RCC 7860 (cell line): ENCODE measurements around the gene HNRNPU.

Experiments used
- DNase-seq: peaks from one replicate; pipeline ENCODE4 v3.0.0-alpha.2; 2015; ENCODE audit warnings: low spot score
- FAIRE-seq: peaks from 2 replicates; lab custom pipeline; 2012; peaks lifted over from hg19 to GRCh38; lab: Jason Lieb, UNC

Gene HNRNPU

DNA sequence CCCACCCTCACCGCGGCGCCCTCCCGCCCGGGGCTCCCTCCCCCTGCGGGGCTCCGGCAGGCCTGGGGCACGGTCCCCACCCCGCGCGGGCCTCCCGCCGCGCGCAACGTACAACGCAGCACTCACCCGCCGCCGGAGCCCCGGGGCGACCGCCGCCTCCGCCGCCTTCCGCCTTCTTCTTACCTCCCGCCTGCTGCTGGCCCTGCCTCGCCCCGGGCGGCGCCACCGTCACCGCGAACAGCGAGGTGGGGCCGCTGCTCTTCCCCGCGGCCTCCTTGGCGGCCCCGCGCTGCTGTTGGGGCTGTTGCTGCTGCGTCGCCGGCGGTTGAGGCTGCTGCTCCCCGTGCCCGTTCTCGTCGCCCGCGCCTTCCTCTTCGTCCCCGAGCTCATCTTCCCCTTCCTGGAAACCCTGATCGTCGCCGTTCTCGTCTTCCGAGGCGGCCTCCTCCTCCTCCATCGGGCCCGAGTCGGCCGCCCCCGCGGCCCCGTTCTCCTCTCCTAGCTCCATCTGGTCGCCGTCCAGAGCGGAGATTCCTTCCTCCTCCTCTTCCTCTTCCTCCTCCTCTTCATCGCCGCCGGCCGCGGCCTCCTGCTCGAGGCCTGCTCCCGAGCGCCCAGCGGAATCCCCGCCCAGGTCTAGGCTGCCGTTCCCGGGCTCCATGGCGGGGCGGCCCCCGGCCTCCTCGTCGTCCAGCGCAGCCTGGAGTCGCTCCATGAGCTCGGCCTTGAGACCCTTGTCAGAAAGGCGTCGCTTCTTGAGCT lies 671 bp downstream of the HNRNPU start:
- DNase-seq = no peak
- no peak for FAIRE-seq

DNA sequence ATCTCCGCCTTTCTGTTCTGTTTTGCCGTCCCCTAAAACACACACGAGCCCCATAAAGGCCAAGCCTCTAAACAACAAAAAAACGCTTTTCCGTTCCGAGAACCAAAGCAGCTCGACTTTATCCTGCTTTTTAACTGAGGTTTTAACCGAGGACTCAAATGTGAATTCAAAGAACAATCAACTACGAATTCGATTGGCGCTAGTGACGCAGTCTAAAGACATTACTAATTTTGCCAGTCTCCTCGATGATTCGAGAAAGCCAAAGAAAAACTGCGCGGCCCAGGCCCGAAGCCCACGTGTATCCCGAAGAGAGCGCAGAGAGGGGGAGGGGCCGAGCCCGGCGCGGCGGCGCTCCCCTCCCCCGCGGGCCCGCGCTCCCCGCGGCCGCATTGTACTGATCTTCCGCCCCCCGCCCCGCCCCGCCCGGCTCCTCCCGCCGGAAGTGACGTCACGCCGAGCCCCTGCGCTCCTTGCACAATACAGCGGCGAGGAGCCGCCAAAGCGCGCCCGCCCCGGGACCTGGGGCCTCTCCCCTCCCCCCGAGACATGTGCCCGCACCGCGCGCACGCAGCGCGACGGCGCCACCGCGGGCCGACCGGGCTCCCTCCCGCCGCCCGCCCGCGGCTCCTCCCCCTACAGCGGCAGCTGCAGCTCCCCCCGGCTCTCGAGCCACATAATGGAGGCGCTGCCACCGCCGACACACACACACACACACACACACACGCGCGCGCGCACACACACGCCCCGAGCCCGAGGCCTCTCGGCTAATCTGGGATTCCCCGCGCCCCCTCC lies 1.4 kb downstream of the HNRNPU start:
- peak; percentile 91 for DNase-seq
- FAIRE-seq = no peak

DNA sequence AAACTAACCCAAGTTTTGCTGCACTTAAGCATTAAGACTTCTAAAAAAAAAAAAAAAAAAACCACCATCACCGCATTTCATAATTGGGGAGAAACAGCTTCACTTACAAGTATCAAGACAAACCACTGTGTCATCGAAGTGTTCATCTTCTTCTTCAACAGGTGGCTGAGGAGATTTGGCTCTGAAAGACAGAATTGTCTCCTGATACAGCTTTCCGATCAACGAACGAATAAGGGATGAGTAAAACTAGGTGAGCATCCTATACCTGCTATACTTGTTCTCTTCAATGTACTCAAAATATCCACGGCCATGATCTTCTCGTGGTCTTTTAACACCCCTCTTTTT lies 2.0 kb downstream of the HNRNPU start:
- no peak for DNase-seq
- FAIRE-seq = no peak

- DNase-seq = no peak
- FAIRE-seq = no peak
Observed at GRCh38 chr1:244861683-244862082, 2.7 kb downstream of the HNRNPU start.

DNA sequence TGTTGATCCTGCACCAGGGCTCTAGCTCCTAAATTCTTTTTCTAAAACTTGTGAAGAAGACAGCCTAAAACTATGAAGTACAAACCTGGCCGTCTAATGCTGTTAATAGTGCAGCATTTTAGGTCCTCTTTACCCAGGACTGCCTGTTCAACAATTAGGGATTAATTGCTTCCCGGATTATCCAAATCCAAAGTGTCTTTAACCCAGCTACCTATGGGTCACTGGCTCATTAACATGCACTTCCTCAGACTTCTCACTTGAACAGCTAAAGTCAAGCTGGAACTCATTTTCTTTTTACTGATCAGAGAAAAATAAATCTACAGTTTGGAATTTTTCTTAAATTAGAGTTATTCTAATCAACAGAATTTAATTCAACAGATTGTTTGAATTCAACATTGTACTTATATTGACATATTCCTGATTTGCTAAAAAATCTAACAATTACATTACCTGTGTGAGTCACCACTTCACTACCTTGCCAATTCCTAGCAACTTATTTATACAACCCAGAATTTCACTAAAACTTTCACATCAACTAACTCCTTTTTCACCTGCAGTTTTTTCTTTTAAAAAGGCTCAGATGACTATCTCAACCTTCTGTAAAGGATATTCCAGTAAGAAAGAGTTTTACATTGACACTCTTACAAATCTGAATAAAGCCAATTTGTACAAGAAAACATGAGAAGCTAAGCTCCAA lies 3.3 kb downstream of the HNRNPU start:
- DNase-seq (no peak), FAIRE-seq (no peak)

DNA sequence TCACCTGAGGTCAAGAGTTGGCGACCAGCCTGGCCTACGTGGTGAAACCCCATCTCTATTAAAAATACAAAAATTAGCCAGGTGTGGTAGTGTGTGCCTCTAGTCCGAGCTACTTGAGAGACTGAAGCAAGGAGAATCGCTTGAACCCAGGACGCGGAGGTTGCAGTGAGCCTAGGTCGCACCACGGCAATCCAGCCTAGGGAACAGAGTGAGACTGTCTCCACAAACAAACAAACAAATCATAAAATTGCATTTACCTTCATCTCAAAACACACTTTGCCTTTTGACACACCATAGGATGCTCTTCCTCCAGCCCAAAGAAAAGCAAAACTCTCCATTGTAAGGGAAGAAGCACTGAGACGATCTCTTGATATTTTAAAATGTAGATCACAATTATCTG lies 4.3 kb downstream of the HNRNPU start:
- FAIRE-seq = no peak

DNA sequence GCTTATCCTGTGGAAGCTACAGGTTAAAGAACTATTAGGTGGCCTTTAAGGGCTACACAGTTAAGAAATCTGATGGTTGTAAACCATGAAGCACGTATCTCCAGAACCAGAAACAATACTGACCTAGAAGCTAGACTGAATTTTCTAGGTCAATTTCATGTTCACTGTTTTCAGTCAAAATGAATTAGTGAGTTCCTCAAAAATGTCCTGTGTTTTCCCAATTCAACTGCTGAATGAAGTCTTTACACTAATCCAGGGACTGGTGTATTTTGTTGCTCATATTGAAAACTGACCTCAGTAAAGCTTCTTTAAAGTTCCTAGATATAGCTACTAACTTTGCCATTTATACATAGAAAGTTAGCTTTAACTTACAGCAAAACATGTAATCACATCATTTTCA lies 6.0 kb downstream of the HNRNPU start:
- DNase-seq (no peak), FAIRE-seq (no peak)

More for the DNA sequence above, 4.3 kb downstream of the HNRNPU start:
- no peak for DNase-seq

DNA sequence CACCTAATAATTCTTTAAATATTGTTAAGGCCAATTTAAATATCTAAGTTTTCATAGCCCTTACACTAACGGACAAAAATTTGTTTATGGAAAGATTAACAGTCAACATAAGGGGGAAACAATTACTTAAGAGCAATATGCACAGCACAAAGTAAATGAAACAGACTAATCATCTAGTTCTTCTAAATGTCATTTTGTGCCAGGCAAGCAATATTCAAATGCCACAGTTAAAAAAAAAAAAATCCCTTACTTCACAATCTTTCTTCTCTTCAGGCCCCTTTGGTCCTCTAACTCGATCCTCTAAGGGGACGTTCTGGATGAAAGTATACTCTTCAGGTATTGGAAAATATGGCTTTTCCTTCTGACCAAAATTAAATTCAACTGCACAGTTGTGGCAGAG lies 6.6 kb downstream of the HNRNPU start:
- DNase-seq = no peak
- FAIRE-seq = no peak

- DNase-seq (no peak), FAIRE-seq (no peak)
Observed at GRCh38 chr1:244854865-244855578, 9.3 kb downstream of the HNRNPU start.

- FAIRE-seq = no peak
- DNase-seq = no peak
Observed at GRCh38 chr1:244854166-244854565, 10.2 kb downstream of the HNRNPU start.

- FAIRE-seq = no peak
Observed at GRCh38 chr1:244852694-244853093, 11.6 kb downstream of the HNRNPU start.

DNA sequence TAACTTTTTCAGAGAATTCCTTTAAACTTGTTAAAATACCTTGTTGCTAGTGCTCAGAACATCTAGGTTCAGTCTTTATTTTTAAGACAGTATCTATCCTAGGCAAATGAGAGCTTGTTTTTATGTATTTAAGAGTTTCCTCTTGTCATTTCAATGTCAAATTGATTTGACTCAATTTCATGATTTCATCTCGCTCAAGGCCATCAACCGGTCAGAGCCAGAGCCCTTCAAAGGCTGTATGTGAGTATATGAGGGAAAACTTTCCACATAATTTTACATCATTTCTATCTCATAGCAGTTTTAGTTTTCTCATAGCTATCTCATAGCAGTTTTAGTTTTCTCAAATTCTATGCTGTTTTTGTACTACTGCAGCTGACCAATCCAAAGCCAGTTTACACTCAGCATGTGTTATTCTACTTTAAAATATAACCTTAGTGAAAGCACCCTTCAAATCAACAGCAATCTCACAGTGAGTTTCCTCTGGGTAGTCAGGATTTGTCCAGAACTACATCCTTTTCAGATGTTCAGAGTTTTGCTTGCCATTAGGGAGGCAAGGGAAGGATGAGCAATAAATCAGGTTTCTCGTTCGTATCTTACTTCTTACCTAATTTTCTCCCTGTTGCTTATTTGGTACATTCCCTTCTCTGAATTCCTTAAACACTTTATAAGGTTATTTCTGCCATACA lies 12.7 kb downstream of the HNRNPU start:
- no peak for FAIRE-seq
- no peak for DNase-seq

More at GRCh38 chr1:244852694-244853093, 11.6 kb downstream of the HNRNPU start:
- DNase-seq = no peak

DNA sequence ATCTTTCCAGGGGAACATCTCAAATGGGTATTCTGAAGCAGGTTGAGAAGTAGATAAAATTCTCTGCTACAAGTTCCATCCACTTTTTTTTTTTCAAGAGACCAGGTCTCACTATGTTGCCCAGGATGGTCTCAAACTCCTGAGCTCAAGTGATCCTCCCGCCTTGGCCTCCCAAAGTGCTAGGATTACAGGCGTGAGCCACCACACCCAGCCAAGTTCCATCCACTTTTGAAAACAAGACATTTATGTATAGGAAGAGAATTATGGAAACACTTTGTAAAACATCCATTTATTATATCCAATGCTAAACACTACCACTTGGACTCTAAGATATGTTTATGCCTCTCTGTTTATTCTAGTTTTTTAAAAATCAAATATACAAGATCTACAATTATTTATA lies 13.4 kb downstream of the HNRNPU start:
- no peak for DNase-seq
- no peak for FAIRE-seq

DNA sequence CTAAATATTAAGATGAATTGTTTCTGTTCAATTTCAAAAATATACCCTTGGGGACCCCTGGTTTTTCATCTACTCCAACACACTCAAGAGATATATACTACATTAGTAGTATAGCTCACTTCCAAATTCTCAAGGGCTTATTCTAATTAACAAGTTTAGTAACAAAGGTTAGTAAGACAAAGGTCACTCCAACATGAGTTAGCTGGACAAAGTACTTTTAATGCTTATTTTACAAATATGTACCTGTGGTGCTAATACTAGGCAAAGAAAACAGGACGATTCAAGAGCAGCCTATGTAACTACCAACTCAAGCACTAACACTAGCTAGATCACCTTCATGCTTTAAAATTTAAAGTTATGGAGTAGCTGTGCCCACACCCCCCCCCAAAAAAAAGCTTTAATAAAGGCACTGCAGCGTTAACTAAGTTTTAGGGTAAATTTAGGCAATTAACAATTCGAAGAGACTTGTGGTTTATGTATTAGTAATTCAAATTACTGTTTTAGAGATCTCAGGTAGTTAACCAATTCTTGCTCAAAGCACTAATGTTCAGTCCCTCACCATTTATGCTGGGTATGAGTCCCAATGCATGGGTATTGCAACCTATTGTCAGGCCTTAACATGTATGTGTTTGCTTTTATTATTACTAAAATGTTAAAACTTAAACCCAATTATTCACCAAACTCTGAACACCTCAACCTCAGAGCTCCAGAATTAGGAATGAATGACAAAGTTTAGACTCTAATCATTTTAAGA lies 14.1 kb downstream of the HNRNPU start:
- no peak for FAIRE-seq

GRCh38 chr1:244849189-244849866 lies 15.0 kb downstream of the HNRNPU start:
- FAIRE-seq (no peak), DNase-seq (no peak)

More for the DNA sequence above, 14.1 kb downstream of the HNRNPU start:
- no peak for DNase-seq

GRCh38 chr1:244846653-244847052 lies 17.7 kb downstream of the HNRNPU start:
- FAIRE-seq = no peak

DNA sequence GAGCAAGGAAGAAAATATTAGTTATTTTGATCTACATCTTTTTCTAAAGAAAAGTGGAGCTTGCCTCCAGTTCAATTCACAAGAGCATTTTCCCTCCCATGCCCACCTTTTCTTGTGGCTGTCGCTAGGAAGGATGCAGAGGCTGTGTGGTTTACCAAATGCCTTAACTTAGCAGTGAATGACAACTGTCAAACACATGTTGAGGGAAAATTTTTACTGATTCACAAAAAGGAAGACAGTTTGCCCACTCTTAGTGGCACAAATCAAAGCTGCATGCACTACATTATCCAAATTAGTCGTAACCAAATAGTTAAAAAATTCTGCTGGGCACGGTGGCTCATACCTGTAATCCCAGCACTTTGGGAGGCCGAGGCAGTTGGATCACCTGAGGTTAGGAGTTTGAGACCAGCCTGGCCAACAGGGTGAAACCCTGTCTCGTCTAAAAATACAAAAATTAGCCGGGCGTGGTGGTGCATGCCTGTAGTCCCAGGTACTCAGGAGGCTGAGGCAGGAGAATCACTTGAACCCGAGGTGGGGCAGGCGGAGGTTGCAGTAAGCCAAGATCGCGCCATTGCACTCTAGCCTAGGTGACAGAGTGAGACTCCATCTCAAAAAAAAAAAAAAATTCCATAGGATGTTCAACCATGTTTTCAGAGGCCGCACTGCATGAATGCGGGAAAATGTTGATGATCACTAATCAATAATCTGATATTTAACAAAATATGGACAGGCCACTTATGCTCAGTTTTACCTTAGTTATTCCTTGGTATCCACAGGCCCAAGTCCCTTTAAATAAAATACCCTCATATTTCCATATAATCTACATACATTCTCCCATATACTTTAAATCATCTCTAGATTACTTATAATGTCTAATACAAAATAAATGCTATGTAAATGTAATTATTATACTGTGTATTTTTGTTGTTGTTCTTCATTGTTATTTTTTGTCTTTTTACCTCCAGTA lies 19.9 kb downstream of the HNRNPU start:
- no peak for DNase-seq
- no peak for FAIRE-seq

More at GRCh38 chr1:244846653-244847052, 17.7 kb downstream of the HNRNPU start:
- no peak for DNase-seq
